HG03342 (cell line): ENCODE data around the gene FAM89B.

Experiments used
- ATAC-seq: cut with Tn5 transposase; IDR thresholded peaks from one replicate; pipeline ENCODE4 v1.9.1; 2021; ENCODE audit warnings: mild to moderate bottlenecking, moderate library complexity; ENCODE audit not compliant: unreplicated experiment

FAM89B gene

DNA sequence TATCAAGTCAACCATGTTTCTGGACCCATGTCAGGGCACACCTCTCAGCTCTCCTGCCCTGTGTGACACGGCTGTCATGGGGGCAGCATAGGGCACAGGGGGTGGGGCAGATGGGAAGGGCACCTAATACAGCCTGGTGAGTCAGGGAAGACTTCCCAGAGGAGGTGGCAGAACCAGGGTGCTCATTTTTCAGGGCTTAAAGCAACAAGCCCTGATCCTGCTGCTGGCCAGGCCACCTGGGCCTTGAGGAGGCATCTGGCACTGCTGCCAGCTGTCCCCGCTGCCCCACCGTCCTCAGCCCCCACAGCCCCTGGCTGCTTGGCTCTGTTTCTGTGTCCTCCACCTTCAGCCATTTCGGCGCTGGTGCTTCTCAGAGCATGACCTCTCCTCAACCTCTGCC lies 37.3 kb downstream of the FAM89B start:
- no peak for ATAC-seq

DNA sequence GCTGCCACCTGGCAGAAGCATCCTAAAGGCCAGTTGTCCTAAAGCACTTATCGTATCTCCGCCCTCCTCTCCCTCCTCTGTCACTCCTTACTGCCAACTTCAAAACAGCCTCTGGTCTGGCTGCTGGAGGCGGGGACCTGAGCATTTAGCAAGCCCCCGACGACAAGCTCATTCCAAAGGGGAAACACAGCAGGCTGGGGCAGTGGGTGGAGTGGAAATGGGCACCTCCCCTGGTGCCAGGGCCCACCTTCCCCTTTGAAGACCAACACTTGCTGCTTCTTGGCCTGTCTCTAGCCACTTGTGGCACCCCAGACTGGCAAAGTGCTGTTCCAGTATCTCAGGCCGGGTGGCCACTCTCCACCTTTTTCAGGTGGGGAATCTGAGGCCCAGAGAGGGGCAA lies 38.1 kb downstream of the FAM89B start:
- no peak for ATAC-seq

DNA sequence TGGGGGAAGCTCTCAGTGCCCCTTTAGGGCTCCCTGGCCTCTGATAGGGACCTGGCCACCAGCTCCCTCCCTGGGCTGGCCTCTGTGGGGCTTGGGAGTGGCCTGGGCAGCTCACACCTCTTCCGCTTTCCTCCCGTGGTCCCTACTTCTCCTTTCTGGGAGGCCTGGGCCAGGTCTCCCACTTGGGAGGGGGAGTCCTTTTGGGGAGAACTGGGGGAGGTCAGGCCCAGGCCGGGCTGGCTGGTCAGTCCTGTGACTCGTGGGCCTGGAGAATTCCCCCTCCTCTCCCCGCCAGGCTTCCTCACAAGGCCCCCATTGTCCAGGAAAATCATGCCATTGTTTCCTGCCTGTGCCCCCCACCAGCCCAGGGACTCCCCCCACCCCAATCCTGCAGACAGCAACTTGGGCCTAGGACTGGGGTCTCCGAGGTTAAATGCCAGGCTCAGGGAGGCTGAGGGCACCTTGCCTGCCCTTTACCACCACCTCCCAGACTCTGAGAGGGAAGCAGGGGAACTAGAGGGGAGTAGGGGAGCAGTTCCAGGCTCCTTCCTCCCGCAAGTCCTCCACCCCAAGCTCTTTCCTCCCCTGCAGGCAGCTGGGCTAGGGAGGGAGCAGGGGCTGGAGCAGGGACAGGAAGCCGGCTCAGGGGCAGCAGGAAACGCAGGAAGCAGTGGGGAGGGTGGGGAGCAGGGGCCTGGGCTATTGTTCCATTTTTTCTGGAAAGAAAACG lies 38.9 kb downstream of the FAM89B start:
- no peak for ATAC-seq

DNA sequence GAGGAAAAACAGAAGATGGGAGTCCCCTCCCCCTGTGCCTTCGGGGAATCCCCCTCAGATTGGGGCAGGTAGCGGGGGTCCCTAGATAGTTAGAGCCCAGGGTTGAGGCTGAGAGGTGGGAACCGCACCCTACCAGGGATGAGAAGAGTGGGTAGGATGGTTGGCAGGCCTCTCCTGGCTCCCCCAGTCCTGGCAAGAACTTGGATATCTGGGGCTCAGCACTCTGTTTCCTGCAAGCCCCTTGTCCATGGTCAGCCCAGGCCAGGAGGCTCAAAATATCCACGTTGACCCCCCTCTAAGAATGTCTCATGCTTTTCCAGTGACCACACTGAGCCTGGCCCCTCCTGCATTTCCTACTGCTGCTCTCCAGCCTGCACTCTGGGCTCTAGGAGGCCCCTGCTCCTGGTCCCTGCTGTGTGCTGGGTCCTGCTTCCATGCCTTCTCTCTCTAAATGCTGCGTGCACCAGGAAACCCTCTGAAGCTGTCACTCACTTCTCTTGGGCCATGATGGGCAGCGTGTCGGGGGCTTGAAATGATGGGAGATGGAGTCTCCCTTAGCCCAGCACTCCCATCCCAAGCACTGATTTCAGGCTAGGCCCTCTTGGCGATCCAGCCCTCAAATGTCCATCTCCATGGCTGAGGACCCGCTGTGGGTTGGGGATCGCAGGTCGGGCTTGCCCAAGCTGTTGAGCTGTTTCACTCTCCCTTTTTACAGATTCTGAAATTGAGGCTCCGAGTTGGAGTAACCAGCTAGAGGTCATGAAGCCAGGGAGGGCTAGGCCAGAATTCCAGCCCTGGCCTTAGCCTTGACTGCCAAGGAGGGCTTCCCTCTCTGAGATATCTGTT lies 39.6 kb downstream of the FAM89B start:
- ATAC-seq: no peak

DNA sequence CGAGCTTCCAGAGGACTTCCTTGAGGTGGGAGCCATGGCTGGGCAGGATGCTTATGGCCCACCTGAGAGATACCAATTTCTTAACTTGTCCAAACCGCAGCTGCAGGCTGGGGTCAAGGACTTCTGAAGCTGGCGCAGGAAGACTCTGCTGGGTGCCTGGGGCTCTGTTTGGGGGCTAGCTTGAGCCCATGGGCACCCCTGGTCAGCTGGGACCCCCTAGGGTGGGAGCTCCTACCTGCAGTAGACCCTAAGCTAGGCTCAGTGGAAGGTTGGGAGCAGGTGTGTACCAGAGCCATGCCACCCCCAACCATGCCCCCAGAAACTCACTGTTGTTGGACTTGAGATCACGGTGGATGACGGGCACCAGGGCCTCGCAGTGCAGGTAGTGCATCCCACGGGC lies 40.4 kb downstream of the FAM89B start:
- no peak for ATAC-seq

DNA sequence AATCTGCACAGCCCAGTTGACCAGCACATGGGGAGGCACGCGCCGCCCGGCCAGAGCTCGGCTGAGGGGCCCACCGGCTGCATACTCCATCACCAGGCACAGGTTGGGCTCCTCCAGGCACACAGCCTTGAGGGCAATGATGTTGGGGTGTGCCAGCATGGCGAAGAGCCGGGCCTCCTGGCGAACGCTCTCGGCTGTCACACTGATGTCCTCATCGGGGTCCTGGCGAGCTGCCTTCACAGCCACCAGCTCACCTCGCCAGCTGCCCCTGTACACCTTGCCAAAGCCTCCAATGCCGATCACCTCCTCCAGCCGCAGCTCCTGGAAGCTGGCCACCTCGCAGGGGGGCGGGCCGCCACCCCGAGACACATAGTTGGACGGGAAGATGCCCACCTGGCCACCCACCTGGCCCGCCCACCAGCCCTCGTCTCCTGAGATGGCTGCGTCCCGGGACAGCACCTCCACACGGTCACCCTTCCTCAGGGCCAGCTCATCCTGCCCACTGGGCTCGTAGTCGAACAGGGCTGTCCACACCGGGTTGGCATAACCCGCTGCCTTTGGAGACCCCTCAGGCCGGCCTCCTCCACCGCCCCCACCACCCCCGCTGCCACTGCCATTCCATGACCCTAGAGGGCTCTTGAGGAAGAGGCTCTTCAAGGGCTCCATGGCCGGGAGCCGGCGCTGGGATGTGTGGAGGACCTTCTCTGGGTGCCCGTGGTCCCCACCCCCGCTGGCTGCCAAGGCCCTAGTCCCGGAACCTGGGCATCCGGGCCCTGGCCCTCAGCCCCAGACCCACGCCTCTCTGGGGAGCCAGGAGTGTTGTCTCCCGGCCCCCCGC lies 41.0 kb downstream of the FAM89B start:
- no peak for ATAC-seq

DNA sequence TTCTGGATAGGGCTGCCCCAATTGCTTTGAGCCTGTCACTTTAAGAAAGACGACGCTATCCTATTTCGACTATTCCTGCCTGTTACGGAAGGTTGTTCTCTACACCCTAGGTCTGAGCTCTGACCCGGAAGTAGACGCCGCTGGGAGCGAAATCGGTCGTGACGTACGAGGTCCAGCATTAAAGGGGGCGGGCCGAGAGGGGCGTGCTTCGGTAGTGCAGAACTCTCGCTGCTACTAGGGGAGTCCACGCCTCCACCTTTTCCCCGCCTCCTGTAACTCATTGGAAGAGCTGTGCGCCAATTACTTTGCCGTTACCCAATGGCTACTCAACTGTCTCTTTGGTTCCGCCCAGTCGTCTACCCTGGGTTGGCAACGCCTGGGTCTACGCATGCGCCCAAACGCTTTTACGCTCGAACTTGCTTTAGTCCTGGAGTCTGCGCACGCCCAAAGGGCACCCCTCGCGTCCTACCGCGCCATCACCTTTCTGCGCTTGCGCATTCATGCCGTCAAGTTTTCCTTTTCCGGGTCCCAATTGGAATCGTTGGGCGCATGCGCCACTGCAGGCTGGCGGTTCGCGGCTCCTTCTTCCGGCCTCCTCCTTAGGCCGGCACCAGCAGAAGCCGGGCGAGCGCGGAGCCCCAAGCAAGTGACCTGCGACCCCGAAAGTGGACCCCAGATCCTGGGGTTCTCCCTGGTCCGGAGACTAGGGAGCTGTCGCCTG lies 43.1 kb downstream of the FAM89B start, which contains the start of gene PCNX3:
TSS of gene PCNX3 (plus strand) at position 548 of the 721 bp plus-strand sequence. CDS start 536 bp downstream, outside the sequence.
- peak; percentile 74 for ATAC-seq

DNA sequence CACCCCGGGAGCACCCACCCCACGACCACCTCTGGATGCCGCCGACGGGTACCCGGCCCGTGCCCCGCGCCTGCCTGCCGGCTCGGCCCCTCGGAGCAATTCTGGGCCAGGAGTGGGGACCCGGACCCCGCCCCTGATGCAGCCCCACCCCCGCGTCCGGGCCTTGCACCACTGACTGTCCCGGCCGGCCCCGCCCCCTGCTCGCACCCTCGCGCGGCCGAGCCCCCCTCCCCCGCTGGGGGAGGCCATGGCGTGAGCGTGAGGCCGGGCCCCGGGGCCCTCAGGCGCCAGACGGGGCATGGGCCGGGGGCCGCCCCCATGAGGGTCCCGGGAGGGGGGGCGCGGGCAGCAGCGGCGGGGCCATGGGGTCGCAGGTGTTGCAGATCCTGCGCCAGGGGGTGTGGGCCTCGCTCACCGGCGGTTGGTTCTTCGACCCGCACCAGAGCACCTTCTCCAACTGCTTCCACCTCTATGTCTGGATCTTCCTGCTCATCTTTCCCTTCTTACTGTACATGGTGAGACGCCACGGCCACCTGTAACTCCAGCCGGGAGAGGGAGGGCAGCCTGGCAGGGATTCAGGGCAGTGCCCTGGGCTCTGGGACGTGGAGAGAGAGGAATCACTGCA lies 43.7 kb downstream of the FAM89B start:
- ATAC-seq: peak; percentile 7

DNA sequence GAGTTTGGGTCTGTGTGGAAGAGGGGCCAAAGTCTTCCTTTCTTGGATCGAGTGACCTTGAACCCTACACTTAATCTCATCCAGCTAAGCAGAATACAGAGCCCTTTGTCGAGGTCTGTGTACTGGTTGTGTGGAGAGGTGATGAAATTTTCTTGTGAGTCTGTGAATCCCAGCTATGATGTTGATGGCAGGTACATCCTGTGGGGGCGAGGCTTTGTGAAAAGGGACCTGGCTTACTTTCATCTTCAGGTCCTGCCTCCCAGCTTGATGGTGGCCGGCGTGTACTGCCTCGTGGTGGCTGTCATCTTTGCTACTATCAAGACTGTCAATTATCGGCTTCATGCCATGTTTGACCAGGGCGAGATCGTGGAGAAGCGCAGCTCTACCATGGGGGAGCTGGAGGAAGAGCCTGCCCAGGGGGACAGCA lies 44.2 kb downstream of the FAM89B start:
- no peak for ATAC-seq

DNA sequence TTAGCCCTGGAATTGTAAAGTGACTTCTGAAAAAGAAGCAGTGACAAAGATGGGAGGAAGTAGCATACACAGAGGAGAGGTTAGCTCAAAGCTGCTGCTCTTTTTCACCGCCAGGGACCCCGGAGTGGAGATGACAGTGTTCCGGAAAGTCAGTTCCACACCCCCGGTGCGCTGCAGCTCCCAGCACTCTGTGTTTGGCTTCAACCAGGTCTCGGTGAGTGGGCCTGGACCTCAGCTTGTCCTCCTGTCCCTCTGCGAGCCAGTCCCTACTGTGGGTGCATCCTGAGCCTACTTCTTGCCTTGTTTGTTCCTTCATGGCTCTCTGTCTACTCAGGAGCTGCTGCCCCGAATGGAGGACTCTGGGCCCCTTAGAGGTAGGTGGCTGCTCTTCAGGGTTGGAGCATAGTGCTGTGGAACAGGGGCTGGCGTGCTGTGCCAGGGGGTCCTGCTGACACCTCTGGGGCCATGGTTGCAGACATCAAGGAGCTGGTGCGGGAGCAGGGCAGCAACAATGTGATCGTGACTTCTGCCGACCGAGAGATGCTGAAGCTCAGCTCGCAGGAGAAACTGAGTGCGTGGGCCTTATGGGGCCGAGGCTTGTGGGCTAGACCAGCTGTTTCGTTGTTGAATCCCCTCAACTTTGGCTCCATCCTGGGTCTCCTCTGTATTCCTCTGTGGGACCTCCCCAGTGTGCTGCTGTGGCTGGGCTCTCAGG lies 45.0 kb downstream of the FAM89B start:
- ATAC-seq: no peak

DNA sequence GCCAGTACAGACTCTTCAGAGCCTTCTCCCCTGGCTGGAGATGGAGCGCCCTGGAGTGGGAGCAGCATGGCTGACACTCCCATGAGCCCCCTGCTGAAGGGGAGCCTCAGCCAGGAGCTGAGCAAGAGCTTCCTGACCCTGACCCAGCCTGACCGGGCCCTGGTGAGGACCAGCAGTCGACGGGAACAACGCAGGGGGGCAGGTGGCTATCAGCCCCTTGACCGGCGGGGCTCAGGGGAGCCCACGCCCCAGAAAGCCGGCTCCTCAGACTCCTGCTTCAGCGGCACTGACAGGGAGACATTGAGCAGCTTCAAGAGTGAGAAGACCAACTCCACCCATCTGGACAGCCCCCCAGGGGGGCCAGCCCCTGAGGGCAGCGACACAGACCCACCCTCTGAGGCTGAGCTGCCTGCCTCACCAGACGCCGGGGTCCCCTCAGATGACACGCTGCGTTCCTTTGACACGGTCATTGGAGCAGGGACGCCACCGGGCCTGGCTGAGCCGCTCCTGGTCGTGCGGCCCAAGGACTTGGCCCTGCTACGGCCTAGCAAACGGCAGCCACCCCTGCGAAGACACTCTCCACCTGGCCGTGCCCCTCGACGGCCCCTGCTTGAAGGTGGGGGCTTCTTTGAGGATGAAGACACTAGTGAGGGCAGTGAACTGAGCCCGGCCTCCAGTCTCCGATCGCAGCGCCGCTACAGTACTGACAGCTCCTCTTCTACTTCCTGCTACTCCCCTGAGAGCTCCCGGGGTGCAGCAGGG lies 45.8 kb downstream of the FAM89B start:
- ATAC-seq: no peak

DNA sequence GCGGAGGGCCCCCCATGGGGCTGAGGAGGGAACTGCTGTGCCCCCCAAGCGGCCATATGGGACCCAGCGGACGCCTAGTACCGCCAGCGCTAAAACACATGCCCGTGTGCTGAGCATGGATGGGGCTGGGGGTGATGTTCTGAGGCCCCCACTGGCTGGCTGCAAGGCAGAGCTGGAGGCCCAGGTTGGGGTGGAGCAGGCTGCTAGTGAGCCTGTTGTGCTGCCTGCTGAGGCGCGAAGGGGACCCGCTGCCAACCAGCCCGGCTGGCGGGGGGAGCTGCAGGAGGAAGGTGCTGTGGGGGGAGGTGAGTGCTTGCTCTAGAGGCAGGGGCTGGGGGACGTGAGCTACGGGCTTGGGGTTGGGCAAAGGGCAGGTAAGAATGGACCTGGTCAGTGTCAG lies 46.4 kb downstream of the FAM89B start:
- ATAC-seq: no peak

DNA sequence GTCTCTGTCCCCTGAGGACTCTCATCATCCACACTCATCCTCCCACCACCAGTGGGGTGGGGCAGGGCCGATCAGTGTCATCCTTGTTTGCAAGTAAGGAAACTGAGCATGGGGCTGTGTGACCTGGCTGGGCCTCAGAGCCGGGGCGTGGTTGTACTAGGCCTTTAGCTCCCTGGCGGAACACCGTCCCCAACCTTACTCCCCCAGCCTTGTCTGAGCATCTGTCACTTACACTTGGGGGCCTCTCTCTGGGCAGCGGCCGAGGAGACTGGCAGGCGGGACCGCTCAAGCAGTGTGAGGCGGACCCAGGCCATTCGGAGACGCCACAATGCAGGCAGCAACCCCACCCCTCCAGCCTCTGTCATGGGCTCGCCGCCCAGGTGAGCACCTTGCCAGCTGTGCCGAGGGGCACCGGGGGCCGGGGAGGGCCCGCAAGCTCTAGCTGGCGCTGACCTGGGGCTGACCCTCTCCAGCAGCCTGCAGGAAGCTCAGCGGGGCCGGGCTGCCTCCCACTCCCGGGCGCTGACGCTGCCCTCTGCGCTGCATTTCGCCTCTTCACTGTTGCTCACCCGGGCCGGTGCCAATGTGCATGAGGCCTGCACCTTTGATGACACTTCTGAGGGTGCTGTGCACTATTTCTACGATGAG lies 47.1 kb downstream of the FAM89B start:
- no peak for ATAC-seq

DNA sequence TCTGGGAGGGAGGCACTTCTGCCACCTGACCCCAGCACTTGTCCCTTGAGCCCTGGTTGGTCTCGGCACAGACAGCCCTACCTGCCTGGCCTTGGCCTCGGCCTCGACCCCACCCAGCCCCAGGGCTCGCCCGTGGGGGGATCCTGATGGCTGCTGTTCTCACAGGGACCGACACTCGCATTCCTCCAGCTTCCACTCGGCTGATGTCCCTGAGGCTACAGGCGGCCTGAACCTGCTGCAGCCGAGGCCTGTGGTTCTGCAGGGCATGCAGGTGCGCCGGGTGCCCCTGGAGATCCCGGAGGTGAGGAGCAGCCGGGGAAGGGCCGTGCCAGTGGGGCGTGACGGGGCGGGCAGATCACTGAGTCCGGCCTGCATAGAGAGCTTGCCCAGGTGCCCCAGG lies 48.3 kb downstream of the FAM89B start:
- no peak for ATAC-seq

DNA sequence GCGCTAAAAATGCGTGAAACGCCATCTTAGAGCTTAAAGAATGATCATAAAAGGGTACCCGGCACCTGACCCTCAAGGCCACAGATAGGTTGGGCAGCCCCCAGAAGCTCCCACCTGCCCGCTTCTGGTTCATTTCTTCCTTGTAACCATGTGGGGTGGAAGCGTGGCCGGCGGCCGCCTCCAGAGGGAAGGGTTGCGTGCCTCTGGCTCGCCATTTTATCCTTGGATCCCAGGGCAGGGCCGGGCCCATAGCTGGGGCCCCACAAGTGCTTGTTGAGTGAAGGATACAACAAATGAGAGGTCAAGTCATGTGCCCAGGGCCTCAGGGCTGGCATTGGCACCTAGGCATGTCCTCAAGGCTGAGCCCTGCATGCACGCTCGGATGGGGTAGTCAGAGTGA lies 49.1 kb downstream of the FAM89B start:
- no peak for ATAC-seq

DNA sequence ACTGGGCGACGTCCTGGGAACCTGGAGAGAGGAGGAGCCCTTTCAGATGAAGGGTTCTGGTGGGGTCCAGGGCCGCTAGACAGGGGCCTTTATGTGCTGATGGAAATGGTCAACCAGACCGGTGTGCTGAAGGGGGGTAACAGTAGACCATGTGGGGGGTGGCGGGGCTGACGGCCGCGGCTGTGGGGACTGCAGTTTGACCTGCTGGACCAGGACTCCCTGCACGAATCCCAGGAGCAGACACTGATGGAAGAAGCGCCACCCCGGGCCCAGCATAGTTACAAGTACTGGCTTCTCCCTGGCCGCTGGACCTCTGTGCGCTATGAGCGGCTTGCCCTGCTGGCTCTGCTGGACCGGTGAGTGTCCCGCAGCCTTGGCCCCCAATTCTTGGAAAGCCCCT lies 49.7 kb downstream of the FAM89B start:
- ATAC-seq: no peak

DNA sequence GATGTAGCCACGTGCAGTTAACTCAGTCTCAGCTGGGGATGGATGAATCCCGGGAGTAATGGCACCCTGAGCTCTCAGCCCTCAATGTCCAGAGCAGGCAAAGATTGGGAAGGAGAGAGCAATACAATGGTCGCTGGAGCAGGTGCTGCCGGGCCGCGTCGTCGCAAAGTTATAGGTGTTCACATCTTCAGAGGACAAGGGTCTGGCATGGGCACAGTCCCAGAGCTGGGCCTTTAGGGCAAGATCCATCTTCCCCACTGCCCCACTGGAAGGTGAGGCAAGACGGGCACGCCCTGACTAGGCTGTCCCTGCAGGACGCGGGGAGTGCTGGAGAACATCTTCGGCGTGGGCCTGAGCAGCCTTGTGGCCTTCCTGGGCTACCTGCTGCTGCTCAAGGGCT lies 50.8 kb downstream of the FAM89B start:
- no peak for ATAC-seq
